GM19099 (cell line): ENCODE data around the gene CEACAM19.

Source experiments
- POLR2A ChIP-seq: IDR thresholded peaks from 3 replicates; pipeline ENCODE4 v1.6.1; 2011; ENCODE audit warnings: low read depth; ENCODE audit not compliant: insufficient read length; ENCODE audit errors: extremely low read depth

The CEACAM19 gene

DNA sequence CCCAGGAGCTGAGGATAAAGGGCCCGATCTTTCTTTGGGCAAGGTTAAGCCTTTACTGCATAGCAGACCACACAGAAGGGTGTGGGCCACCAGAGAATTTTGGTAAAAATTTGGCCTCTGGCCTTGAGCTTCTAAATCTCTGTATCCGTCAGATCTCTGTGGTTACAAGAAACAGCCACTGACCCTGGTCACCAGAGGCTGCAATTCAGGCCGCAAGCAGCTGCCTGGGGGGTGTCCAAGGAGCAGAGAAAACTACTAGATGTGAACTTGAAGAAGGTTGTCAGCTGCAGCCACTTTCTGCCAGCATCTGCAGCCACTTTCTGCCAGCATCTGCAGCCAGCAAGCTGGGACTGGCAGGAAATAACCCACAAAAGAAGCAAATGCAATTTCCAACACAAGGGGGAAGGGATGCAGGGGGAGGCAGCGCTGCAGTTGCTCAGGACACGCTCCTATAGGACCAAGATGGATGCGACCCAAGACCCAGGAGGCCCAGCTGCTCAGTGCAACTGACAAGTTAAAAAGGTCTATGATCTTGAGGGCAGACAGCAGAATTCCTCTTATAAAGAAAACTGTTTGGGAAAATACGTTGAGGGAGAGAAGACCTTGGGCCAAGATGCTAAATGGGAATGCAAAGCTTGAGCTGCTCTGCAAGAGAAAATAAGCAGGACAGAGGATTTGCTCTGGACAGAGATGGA is 8.4 kb upstream of the CEACAM19 start:
- no peak for TF ChIP-seq POLR2A

DNA sequence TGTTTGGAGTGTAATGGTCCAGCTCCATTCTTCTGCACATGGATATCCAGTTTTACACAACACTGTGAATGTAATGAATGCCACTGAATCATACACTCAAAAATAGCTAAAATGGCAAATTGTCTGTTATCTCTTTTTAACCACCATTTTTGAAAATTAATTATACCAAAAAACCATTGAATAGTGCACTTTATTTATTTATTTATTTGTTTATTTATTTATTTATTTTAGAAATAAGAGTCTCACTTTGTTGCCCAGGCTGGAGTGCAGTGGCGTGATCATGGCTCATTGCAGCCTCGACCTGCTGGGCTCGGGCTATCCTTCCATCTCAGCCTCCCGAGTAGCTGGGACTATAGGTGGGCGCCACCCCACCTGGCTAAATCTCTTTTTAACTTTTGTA is 7.3 kb upstream of the CEACAM19 start:
- no peak for TF ChIP-seq POLR2A

DNA sequence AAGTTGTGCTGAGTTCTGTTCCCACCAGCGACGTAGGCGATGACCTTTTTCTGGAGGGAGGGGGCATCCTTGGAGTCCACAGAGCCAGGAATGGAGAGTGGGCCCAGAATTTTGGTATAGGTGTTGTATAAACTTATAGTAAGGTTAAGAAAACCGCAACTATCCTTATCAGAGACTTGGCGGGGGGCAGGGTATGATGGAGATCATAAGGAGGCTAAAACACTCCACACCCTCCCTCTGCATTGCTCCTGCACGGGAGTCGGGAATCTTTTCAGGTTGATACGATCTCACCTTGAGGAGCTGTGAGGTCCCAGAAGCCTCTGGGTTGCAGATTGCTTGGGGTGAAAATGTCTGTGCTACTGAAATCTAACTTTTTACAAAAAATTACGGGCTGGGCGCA is 6.3 kb upstream of the CEACAM19 start:
- no peak for TF ChIP-seq POLR2A

DNA sequence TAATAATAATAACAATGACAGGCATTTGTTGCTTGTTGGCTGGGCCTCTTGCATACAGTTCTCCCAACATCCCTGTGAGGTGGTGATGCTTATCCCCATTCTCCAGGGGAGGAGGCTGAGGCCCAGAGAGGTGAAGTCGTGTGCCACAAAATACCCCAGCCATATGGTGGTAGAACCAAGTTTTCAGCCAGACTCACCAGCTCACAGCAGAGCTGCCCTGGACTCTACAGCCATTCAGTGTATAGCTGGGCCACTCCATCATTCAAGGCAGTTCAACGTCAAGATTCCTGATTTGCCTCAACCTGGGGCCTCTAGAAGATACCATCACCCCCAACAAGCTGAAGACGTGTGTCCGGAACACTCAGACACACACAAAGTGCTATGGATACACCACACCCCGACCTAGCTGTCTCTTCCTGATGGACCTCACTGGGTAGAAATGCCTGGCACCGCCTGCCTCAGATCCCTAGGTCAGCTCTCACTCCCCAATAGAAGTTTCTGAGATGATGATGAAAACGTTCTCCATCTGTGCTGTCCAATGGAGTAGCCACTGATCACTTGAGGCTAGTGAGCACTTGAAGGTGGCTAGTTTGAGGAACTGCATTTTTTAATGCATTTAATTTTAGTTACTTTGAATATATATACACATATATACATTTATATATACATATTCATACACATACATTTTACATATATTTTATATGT is 4.3 kb upstream of the CEACAM19 start:
- no peak for TF ChIP-seq POLR2A

DNA sequence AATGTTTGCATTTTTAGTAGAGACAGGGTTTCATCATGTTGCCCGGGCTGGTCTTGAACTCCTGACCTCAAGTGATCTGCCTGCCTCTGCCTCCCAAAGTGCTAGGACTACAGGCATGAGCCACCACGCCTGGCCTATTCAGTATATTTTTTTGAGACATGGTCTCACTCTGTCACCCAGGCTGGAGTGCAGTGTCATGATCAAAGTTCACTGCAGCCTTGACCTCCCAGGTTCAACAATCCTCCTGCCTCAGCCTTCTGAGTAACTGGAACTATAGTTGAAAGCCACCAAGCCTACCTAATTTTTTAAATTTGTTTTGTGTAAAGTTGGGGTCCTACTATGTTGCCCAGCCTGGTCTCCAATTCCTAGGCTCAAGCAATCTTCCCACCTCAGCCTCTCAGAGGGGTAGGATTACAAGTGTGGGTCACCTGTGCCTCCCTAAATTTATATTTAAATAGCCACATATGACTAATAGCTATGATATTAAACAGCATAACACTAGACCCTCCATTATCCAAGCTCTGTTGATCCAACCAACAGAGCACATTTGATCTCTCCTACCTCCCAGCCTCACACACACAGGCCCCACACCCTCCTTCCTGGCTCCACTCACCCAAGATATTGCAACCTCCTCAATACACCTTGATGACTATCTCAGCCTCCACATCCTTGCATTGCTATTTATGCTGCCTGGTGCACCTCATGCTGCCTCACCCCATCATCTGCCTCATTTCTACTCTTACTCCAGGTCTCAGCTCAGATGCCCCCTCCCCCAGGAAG is 2.1 kb upstream of the CEACAM19 start:
- no peak for TF ChIP-seq POLR2A

DNA sequence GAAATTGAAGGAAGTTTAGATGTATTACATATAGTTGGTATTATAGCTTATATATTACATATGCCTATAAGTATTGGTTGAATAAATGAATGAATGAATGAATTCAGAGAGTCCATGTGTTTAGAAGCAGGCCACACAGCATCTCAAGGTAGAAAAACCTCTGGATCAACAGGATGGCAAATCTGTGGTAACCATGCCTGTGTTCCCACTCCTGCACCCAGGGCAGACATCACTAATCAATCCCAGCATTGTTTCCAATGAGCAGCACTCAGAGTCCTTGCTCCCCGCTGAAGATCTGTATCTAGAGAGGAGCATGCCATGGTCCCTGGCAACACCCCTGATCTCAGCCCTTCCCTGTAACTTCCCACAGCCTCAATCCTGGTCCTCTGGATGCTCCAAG is 944 bp downstream of the CEACAM19 start:
- no peak for TF ChIP-seq POLR2A

DNA sequence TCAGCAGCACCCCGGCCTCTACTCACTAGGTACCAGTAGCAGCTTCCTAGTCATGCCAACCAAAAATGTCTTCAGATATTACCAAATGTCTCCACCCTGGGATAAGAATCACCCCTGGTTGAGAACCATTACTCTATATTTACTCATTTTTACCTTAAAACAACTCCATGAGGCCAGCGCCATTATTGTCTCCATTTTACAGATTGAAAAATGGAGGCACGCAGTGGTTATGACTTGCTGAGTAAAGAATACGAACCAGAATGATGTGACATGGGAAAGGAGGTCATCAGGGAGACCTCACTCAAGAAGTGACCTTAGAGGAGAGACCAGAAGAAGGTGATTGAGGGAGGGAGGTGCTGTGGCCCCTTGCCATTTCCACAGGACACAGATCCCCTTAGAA is 2.2 kb downstream of the CEACAM19 start:
- TF ChIP-seq POLR2A: no peak

DNA sequence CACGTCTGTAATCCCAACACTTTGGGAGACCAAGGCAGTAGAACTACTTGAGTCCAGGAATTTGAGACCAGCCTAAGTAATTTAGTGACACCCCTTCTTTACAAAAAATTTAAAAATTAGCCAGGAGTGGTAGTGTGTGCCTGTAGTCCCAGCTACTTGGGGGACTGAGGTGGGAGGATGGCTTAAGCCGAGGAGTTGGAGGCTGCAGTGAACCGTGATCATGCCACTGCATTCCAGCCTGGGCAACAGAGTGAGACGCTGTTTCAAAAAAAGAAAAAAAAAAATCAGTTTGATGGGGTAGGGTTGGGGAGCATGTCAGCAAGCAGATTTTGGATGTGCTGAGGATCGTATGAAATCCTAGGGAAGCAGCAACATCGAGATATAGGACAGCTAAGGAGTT is 4.2 kb downstream of the CEACAM19 start:
- TF ChIP-seq POLR2A: no peak

DNA sequence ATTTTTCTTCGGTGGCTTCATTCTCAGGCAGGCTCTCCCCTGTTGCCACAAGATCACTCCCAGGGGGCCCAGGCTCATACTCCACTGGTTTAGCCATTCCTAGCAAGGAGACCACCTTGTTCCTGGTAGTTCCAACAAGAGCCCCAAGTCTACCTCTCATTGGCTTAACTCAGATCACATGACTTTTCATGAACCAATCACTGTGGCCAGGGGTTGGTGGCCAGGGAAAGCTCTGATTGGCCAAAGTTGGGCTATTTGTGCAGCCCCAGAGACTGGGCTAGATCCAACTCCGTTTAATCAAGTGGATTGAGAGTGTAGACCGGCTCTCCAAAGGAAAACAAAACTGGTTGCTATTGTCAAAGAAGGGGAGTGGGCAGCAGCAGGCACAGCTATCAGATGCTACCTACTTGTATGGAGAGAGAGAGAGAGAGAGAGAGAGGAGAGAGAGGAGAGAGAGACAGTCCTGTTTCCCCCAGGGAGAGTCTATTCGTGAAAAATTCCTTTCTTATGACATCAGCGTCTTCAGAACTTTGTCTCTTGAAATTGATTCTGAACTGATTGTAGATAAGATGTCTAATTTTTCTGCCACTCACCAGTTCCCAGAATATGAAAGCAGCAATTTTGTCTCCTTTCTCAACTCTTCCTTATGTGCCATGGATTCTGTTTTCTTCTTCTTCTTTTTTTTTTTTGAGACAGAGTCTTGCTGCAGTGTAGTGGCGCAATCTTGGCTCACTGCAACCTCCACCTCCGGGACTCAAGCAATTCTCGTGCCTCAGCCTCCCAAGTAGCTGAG is 5.9 kb downstream of the CEACAM19 start:
- TF ChIP-seq POLR2A: no peak

DNA sequence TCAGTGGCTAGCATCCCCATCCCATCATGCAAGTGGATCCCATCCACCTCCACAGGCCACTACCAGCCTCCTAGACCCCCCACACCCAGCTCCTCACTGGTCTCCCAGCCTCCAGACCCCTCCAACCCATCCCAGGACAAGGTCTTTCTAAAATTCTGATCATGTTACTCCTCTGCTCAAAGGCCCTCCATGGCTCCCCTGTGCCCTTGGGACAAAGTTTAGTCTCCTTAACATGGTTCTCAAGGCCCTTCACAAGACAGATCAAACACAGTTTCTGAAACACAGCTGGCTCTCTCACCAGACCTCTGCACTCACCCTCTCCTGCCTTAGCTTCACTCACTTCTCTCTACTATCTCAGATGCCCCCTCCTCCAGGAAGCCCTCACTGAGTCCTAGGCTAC is 9.3 kb downstream of the CEACAM19 start:
- TF ChIP-seq POLR2A: no peak

DNA sequence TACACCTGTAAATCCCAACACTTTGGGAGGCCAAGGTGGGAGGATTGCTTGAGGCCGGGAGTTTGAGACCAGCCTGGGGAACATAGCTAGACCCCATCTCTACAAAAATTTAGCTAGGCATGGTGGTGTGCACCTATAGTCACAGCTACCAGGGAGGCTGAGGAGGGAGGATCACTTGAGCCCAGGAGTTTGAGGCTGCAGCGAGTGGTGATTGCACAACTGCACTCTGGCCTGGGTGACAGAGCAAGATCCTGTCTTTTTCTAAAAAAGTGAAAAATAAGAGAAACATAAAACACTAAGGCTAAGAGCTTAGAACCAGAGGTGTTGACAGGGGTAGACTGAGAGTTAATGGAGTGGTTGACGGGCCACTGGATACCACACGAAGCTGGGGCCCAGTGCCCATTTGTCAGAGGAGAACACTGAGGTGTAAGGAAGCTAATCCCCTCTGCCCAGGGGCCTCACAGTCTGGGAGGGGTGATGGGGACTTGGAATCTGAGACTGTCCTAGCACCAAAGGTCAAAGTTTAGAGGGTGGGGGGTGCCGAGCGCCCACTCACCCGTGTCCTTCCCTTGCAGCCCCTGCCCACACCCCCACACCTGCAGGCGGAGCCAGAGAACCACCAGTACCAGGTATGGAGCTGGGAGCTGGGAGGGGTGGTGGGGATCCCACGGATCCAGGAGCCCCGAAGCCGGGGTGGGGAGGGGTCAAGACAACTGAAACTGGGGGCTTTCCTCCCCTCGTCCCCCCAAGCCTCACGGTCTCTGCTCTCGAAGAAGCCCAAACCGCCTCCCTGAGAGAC is 10.9 kb downstream of the CEACAM19 start:
- no peak for TF ChIP-seq POLR2A

DNA sequence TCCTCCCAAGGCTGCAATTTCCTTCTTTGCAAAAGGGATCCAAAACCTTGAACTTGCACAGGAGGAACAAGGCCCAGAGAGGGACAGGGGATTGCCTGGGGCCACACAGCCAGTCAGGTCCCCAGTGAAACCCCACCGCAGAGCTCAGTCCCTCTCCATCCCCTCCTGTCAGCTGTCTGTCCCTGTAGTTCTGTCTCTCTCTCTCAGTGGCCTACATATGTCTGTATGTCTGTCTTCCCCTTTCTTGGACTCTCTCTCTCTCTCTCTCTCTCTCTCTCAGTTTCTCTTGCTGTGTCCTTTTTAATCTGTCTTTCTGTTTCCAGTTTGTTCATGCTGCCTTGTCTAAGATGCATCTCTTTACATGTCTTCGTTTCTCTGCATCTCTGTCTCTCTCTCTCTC is 11.5 kb downstream of the CEACAM19 start:
- no peak for TF ChIP-seq POLR2A

DNA sequence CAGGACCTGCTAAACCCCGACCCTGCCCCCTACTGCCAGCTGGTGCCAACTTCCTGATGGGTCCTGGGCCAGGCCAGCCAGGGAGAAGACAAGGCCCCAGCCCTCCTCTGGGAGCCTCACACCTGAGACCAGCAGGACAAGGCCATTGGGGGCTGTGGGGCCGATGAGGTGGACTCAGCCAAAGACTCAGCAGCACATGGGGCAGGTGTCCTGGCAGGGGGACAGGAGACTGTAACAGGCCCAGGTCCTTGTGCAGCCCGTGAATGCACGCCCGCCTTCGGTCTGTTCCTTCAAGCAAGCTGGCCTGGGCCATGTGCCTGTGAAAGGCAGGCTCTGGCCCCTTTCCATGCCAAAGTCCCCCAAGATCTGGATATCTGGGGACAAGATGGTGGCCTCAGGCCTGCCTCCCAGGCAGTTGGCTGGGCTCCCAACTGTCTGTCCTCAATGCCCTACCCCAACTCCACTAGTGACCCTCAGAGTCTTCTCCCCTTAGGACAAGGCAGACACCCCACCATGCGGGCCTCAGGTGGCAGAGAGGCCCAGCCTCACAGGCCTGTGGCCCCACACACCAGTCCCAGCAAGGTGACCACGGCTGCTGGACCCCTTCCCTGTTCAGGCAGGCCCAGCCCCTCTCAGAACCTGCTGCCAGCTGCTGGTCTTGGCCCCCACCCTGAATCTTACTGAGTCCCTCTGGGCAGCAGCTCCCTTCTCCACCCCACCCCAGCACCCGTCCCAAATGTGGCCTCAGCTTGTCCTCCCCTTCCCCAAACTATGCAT is 12.3 kb downstream of the CEACAM19 start:
- no peak for TF ChIP-seq POLR2A
